CD4-positive, alpha-beta T cell treated with Interleukin-6 at 100 ng/mL for 8 hours (primary cell): ENCODE data around the gene SLC25A34.

Source experiments
- DNase-seq: peaks from one replicate; pipeline ENCODE4 v3.0.0-alpha.2; 2020; ENCODE audit warnings: mixed read lengths, low spot score

The SLC25A34 gene

GRCh38 chr1:15714406-15715136 is 21.5 kb upstream of the SLC25A34 start:
- no peak for DNase-seq

GRCh38 chr1:15717418-15718125 is 18.5 kb upstream of the SLC25A34 start:
- DNase-seq = no peak

DNA sequence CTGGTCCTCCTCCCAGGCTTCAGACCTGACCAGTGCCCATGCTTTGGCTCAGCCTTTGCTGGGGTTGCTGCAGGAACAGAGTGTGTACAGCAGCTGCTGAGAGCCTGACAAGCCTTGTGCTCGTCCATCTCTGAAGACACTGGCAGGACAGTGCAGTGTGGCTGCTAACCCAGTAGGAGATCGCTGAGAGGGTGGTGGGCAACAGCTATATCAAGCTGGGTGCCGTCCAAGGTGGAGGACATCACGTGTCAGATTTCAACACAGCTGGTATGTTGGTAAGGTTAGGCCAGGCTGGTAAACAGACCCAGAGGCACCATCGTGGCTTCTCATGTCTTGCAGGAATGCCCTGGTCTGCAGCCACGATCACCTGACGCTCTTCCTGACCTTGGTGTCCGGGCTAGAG is 17.9 kb upstream of the SLC25A34 start:
- DNase-seq = no peak

DNA sequence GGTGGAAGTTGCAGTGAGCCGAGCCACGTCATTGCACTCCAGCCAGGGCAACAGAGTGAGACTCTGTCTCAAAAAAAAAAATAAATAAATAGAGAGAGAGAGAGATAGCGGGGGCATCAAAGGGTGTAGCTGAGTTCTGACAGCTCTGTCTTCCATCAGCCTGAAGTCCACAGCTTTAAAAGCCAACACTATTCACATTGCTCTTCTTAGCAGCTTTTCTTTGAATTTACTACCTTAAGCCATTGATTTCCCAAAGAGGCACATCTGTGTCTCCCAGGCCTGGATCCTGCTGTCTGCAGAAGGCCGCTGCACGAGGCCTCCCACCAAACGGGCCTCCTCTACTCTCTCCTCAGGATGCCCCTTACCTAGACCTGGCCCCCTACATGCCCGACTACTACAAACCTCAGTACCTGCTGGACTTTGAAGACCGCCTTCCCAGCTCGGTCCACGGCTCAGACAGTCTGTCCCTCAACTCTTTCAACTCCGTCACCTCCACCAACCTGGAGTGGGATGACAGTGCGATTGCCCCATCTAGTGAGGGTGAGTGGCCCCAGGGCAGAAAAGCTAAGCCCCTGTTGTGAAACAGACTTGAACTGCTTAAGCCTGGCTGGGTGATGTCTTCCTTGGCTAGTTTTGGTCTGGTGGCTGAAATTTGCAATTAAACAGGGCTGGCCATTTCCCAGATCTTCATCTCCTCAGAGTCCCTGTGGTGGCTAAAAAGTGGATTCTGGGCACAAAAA is 16.5 kb upstream of the SLC25A34 start:
- DNase-seq = no peak

- no peak for DNase-seq
These were observed 15.2 kb upstream of the SLC25A34 start for GRCh38 chr1:15720861-15721260.

DNA sequence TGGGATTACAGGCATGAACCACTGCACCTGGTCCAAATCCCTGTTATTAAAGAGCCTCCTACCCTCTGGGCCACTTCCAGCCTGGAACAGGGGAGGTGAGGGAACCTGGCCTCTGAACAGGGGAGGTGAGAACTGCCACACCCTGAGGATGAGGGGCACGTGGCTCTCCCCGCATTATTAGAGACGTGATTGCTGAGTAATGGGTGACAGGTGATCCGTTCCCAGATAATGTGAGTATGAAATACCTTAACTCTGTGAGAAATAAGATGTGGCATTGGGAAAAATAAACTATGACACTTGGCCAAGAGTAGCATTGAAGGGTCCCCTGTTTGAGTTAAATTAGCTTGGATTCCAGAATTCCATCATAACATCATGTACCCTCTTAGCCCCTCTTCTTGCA is 13.6 kb upstream of the SLC25A34 start:
- no peak for DNase-seq

DNA sequence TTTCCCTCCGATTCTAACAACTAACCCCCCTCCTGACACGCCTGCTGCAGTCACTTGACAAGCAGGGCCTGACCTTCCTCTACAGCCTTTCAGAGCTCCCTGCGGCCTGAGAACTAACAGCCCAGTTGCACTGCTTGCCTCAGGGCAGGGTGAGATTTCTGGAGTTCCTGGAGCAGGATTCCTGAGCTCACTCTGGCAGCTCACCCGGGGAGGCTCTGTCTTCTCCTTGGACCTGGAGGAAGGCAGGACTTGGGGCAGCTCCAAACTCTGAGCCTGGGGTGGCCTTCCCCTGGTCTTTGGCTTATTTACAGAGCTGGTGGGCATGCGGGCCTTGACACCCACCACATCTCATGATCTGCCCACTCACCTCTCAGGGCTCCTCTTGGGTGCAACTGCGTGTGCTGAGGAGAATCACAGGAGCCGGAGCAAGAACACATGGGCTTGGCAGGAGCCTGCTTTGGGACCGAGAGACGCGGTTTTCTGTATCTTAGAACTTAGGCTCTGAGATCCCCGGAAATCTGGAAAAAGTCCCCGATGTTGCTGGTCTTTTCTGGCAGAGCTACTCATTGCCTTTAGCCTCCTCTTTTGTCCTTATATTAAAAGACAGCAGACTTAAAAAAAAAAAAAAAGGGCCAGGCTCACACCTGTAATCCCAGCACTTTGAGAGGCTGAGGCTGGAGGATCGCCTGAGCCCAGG is 13.1 kb upstream of the SLC25A34 start:
- no peak for DNase-seq

- no peak for DNase-seq
These were observed 12.3 kb upstream of the SLC25A34 start for GRCh38 chr1:15723631-15724246.

- DNase-seq = no peak
These were observed 10.8 kb upstream of the SLC25A34 start for GRCh38 chr1:15724949-15725880.

DNA sequence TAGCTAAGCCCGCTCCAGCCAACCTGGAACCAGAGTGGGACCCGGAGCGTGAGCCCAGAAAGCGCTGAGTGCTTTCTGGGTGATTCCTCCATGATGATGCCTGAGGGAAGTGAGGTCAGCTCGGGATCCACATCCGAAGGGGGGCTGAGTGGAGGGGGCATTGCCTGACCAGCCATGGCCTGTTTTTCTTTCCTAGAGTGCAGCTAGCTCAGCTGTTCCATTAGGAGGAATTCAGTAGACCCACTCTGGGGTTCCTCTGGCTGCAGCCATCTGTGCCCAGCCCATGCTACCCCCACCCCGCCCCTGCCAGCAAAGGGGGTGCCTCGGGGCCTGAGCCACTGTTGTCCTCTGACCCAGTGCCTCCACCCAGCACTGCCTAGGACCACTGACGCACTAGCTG is 9.6 kb upstream of the SLC25A34 start:
- DNase-seq = no peak

DNA sequence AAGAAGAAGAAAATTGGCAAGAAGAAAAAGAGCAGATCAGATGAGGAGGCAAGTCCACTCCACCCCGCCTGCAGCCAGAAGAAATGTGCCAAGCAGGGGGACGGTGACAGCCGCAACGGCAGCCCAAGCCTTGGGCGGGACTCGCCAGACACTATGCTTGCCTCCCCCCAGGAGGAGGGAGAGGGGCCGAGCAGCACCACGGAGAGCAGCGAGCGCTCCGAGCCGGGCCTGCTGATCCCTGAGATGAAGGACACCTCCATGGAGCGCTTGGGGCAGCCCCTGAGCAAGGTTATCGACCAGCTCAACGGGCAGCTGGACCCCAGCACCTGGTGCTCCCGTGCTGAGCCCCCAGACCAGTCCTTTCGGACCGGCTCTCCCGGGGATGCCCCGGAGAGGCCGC is 9.0 kb upstream of the SLC25A34 start:
- no peak for DNase-seq

DNA sequence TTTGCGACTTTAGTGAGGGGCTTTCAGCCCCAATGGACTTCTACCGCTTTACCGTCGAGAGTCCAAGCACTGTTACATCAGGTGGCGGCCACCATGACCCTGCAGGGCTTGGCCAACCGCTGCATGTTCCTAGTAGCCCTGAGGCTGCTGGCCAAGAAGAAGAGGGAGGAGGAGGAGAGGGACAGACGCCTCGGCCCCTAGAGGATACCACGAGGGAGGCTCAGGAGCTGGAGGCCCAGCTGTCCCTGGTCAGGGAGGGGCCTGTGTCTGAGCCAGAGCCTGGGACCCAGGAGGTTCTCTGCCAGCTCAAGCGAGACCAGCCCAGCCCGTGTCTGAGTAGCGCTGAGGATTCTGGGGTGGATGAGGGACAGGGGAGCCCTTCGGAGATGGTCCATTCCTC is 8.6 kb upstream of the SLC25A34 start:
- no peak for DNase-seq

GRCh38 chr1:15727866-15728534 is 8.1 kb upstream of the SLC25A34 start:
- no peak for DNase-seq

GRCh38 chr1:15728937-15729657 is 7.0 kb upstream of the SLC25A34 start:
- DNase-seq = no peak

DNA sequence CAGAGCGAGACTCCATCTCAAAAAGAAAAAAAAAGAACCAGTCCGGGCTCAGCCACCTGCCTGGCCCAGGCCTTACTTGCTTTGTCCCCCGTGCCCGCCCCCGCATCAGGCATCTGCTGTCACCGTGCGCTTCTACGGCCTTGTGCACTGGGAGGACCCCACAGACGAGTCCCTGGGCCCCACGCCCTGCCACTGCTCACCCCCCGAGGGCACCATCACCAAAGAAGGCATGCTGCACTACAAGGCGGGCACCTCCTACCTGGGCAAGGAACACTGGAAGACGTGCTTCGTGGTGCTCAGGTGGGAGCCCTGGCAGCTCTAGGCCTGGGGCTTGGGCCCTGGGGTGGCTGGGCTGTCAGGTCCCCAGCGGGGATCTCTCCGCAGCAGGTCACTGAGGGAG is 5.6 kb upstream of the SLC25A34 start:
- no peak for DNase-seq

- DNase-seq = no peak
These were observed 5.1 kb upstream of the SLC25A34 start for GRCh38 chr1:15730936-15731335.

- no peak for DNase-seq
These were observed 4.0 kb upstream of the SLC25A34 start for GRCh38 chr1:15731735-15732685.

GRCh38 chr1:15732686-15733081 is 3.4 kb upstream of the SLC25A34 start:
- no peak for DNase-seq
